Small intestine (tissue), 7 donors: ENCODE measurements around the gene ZNF439. TPM values are rescaled to one million over a fixed set of nuclear protein-coding genes. Genes with fewer than 3 reads are reported as not detected.
A peak's percentile ranks its signal among the peaks of the same experiment; 100 is the strongest.
"Not testable (repeated sequence)": the region's sequence is repeated elsewhere in the genome, so short reads cannot be mapped to it uniquely, and the experiment has no call there.

Experiments used
- DNase-seq, 2 donors: peaks; one replicate each; pipeline versions ENCODE4 v3.0.0 to v3.0.0-alpha.2; 2013
- FAIRE-seq: peaks from 2 replicates; lab custom pipeline; 2012; peaks lifted over from hg19 to GRCh38; lab: Jason Lieb, UNC
- H3K27ac ChIP-seq, 3 donors: one replicate each; pipeline ENCODE4 v1.5.1; 2013; ENCODE audit warnings: low read length in 2 of 3, mild to moderate bottlenecking in 2 of 3, control low read depth in 1 of 3, inconsistent platforms in 1 of 3, low read depth in 1 of 3, moderate library complexity in 1 of 3
- H3K27me3 ChIP-seq, 3 donors: one replicate each; pipeline ENCODE4 v1.6.1; 2013; ENCODE audit warnings: low read length in 3 of 3, inconsistent platforms in 1 of 3; ENCODE audit not compliant: control insufficient read depth in 3 of 3, insufficient read depth in 3 of 3
- H3K36me3 ChIP-seq, 3 donors: one replicate each; pipeline ENCODE4 v1.6.1; 2013; ENCODE audit warnings: low read length in 3 of 3, inconsistent platforms in 1 of 3, low read depth in 1 of 3, mild to moderate bottlenecking in 1 of 3, moderate library complexity in 1 of 3; ENCODE audit not compliant: control insufficient read depth in 3 of 3, insufficient read depth in 2 of 3
- H3K4me1 ChIP-seq, 3 donors: one replicate each; pipeline ENCODE4 v1.6.1; 2013; ENCODE audit warnings: low read length in 2 of 3, inconsistent platforms in 1 of 3, low read depth in 1 of 3, mild to moderate bottlenecking in 1 of 3, moderate library complexity in 1 of 3; ENCODE audit not compliant: control insufficient read depth in 3 of 3, insufficient read depth in 2 of 3
- H3K4me3 ChIP-seq, 3 donors: one replicate each; pipeline ENCODE4 v1.5.1; 2013; ENCODE audit warnings: low read length in 3 of 3, control low read depth in 1 of 3, inconsistent platforms in 1 of 3, low read depth in 1 of 3, mild to moderate bottlenecking in 1 of 3, moderate library complexity in 1 of 3
- H3K9me3 ChIP-seq, 2 donors: one replicate each; pipeline ENCODE4 v1.6.1; 2013; ENCODE audit warnings: low read depth in 1 of 2, low read length in 1 of 2; ENCODE audit not compliant: control insufficient read depth in 2 of 2, insufficient read depth in 1 of 2
- WGBS, 3 donors: extraction: QIAGEN DNeasy Blood & Tissue Kit; methylation state at CpG; one replicate each; pipeline ENCODE4 v1.1.7; 2013; 5-methylcytosine and 5-hydroxymethylcytosine counted together
- polyA plus RNA-seq, 4 donors: library from polyadenylated mRNA; stranded (reverse) in 3 of 4; unstranded in 1 of 4; fragments of 200-250 nt in 3 of 4; fragments of 120-200 nt in 1 of 4; gene quantifications; one replicate each; pipeline versions ENCODE4 v1.2.1 to v1.2.3, GENCODE V29; 2013
- donor health status: healthy with polysubstance abuse.
- donor health status: control.
- donor health status: control.
- donor health status: Bipolar disorder and iron deficiency.
- donor health status: healthy.

Gene ZNF439
- polyA plus RNA-seq, 4 donors = 1.1 to 8.0 (median 4.2) TPM

DNA sequence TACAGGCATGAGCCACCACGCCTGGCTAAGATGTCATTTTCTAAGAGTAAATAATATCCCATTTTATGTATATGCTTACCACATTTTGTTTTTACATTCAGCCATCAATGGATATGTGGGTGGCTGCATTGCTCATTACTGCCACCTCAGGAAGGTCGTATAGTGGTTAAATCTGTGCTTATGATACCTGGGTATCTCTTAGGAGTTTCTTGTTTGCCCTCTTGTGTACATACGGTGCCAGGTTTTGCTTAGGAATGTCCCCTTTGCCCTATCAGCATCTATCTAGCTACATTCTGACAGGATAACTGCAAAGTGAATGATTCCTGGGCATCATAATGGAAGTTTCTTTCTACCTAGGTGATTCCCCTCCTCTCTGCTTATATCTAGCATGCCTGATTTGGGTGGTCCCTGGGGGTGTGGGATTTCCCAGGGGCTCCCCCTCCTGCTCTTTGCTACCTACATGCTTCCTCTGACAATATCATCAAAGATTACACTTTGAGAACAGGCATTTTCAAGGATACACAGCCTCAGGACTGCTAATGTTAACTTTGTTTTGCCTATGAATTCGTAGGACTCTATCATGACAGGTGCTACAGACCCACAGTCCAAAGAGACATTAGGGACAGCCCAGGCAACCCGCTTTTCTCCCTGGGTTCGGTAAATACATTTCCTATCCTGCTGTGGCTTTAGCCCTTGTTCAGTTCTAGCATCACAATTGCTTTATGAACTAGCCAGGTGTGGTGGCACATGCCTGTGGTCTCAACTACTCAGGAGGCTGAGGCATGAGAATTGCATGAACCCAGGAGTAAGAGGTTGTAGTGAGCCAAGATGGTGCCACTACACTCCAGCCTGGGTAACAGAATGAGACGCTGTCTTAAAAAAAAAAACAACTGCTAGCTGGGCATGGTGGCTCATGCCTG is 19.3 kb upstream of the ZNF439 start:
- not testable (repeated sequence) for FAIRE-seq, H3K27ac ChIP-seq, DNase-seq, H3K4me3 ChIP-seq, H3K27me3 ChIP-seq, H3K4me1 ChIP-seq
- peaks cover 1 to 70% of the 10 kb centered on the region in 2 donors for H3K9me3 ChIP-seq
- 92 to 97% (median 94%) methylated on average over 7 of the region's 7 CpGs for WGBS, 3 donors
- H3K36me3 ChIP-seq = peaks cover 18 to 39% (median 25%) of the 10 kb centered on the region in 3 donors

DNA sequence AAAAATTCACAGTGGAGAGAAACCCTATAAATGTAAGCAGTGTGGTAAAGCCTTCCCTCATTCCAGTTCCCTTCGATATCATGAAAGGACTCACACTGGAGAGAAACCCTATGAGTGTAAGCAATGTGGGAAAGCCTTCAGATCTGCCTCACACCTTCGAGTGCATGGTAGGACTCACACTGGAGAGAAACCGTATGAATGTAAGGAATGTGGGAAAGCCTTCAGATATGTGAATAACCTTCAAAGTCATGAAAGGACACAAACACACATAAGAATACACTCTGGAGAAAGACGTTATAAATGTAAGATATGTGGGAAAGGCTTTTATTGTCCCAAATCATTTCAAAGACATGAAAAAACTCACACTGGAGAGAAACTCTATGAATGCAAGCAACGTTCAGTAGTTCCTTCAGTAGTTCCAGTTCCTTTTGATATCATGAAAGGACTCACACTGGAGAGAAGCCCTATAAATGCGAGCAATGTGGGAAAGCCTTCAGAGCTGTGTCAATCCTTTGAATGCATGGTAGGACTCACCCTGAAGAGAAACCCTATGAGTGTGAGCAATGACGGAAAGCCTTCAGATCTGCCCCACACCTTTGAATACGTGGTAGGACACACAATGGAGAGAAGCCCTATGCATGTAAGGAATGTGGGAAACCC is 16.1 kb upstream of the ZNF439 start:
- Histone ChIP-seq H3K36me3 (peaks cover 18 to 27% (median 25%) of the 10 kb centered on the region in 3 donors), H3K4me3 (peak overlapping the region in 1 of 3 donors; percentile 14), H3K27ac (no peak overlapping the region), H3K4me1 (peaks cover 0 to 4% (median 0%) of the 10 kb centered on the region in 3 donors), H3K27me3 (no peaks in the 10 kb centered on the region), H3K9me3 (peaks cover 1 to 62% of the 10 kb centered on the region in 2 donors)
- FAIRE-seq = no peak
- 96 to 98% (median 97%) methylated on average over 8 of the region's 8 CpGs for WGBS, 3 donors
- no peak for DNase-seq

DNA sequence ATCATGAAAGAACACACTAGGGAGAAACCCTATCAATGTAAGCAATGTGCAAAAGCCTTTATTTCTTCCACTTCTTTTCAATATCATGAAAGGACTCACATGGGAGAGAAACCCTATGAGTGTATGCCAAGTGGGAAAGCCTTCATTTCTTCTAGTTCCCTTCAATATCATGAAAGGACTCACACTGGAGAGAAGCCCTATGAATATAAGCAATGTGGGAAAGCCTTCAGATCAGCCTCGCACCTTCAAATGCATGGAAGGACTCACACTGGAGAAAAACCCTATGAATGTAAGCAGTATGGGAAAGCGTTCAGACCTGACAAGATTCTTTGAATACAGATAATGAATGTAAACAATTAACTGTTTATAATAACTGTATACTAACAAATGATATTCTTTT is 15.0 kb upstream of the ZNF439 start:
- Histone ChIP-seq H3K27ac (no peak overlapping the region), H3K4me3 (no peak overlapping the region), H3K27me3 (no peaks in the 10 kb centered on the region), H3K4me1 (peaks cover 0 to 4% (median 0%) of the 10 kb centered on the region in 3 donors), H3K9me3 (peaks cover 1 to 56% of the 10 kb centered on the region in 2 donors), H3K36me3 (peaks cover 18 to 25% (median 23%) of the 10 kb centered on the region in 3 donors)
- DNase-seq = no peak
- WGBS, 3 donors = 92 to 100% (median 98%) methylated on average over 2 of the region's 2 CpGs
- FAIRE-seq = no peak

DNA sequence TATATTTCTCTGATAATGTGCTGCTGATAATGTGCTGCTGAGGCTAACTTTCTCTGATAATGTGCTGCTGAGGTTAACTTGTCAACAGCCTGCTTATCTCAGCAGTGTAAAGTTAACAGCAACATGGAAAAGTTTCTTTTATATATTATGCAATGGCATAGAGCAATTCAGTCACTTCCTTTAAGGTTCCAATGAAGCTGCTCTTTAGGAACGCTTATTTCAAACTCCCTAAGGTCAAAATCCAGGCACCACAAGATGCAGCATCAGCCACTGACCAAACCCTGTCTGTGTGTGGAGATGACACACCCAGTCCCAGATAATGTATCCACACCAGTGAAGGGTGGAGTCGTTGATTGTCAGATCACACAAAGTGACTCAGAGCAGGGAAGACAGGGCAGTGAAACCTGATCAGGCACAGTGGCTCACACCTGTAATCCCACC is 12.9 kb upstream of the ZNF439 start:
- peak; percentile 54 to 87 for DNase-seq
- peak overlapping the region in 1 of 3 donors; percentile 67 for H3K27ac ChIP-seq
- FAIRE-seq = not testable (repeated sequence)

DNA sequence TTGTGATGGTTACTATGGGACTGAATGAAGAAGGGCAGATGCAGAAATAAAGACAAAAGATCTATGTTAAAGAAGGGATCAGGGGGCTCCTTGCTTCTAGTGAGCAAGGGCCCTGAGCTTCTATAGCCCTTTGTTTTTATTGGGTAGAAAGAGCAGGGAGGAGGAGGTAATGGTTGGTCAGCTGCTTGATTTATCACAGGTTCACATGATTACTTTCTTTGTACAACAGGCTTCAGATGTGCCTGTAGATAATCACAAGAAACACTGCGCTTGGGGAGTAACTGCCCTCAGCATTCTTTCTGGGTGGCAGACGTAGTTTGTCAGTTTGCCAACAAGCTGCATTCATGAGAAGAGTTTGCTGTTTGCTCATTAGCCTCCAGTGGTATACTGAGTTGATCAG is 4.8 kb upstream of the ZNF439 start:
- Histone ChIP-seq H3K27me3 (no peaks in the 10 kb centered on the region), H3K36me3 (no peaks in the 10 kb centered on the region), H3K4me1 (peaks cover 0 to 9% (median 0%) of the 10 kb centered on the region in 3 donors), H3K9me3 (peaks cover 0 to 1% of the 10 kb centered on the region in 2 donors), H3K27ac (no peak overlapping the region), H3K4me3 (no peak overlapping the region)
- WGBS, 3 donors = 35 to 49% (median 48%) methylated on average over 2 of the region's 2 CpGs
- FAIRE-seq = no peak
- DNase-seq = peak in 1 of 2 donors; percentile 49

More for the DNA sequence above, 12.9 kb upstream of the ZNF439 start:
- Histone ChIP-seq H3K9me3 (peaks cover 1 to 41% of the 10 kb centered on the region in 2 donors), H3K36me3 (peaks cover 12 to 21% (median 18%) of the 10 kb centered on the region in 3 donors)
- H3K27me3 ChIP-seq, H3K4me1 ChIP-seq, H3K4me3 ChIP-seq: not testable (repeated sequence)
- WGBS, 3 donors = 41 to 64% (median 51%) methylated on average over 2 of the region's 2 CpGs

DNA sequence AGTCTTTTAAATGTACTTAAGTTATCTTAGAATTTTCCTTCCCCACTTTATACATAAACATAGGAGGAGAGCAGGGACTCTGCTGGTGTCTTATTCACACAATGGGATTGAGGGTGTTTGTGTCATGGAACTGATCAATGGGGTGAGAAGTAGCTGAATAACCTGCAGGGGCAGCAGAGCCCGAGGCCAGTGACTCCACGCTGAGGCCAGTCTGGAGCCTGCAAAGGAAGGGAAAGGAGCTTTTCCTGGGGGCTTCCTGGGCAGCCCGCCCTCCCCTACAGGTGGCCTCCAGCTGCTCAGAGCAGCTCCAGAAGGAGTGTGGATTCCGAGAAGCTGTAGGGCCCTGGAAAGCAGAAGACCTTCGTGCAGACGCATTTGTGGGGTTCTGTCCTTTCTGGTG is 911 bp upstream of the ZNF439 start:
- FAIRE-seq = not testable (repeated sequence)

DNA sequence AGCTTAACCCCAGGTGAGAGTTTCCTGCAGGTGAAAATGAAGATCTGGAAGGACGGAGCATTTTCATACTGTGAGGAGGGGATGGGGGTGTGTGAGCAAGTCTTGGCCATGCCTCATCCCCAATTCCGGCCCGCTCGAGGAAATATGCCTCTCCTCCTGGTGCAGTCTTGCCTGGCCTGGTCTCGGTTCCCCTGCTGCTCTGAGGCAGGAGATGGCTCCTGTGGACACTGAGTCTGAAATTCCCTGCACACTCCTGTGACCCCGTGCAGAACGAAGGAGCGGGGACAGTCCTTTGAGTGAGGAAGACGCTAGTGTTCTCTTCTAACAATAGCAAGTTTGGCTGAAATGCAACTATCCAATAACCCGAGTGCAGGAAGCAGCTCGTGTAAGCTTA is 329 bp upstream of the ZNF439 start:
- no peak for DNase-seq
- H3K27ac ChIP-seq = peak overlapping the region in 1 of 3 donors; percentile 51
- WGBS, 3 donors = 33 to 37% (median 35%) methylated on average over 11 of the region's 11 CpGs
- peak overlapping the region in 1 of 3 donors; percentile 54 for H3K4me3 ChIP-seq
- peaks cover 0 to 16% (median 0%) of the 10 kb centered on the region in 3 donors for H3K4me1 ChIP-seq
- no peak for FAIRE-seq
- H3K36me3 ChIP-seq = no peaks in the 10 kb centered on the region
- H3K9me3 ChIP-seq = peaks cover 0 to 8% of the 10 kb centered on the region in 2 donors
- H3K27me3 ChIP-seq = no peaks in the 10 kb centered on the region

More for the DNA sequence above, 911 bp upstream of the ZNF439 start:
- H3K4me3 ChIP-seq, DNase-seq, H3K27ac ChIP-seq, H3K27me3 ChIP-seq, H3K36me3 ChIP-seq, H3K9me3 ChIP-seq: not testable (repeated sequence)
- H3K4me1 ChIP-seq = peaks cover 0 to 16% (median 0%) of the 10 kb centered on the region in 3 donors
- 62 to 86% (median 63%) methylated on average over 6 of the region's 6 CpGs for WGBS, 3 donors

DNA sequence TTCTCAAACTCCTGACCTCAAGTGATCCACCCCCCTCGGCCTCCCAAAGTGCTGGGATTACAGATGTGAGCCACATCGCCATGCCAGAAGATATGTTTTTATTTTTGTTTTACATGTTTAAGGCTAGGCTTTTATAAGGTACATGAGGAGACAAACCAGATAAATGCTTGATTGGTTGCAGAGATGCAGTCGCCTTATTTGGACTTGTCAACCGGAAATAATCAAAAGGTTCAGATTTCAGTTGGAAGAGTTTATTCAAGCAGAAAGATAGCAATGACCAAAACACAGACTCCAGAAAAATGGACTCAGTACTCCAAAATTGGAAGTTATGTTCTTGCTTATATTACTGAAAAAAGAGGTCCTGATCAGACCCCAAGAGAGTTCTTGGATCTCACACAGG is 1.8 kb downstream of the ZNF439 start:
- not testable (repeated sequence) for DNase-seq
- 93 to 97% (median 97%) methylated on average over 4 of the region's 4 CpGs for WGBS, 3 donors

More for the DNA sequence above, 1.8 kb downstream of the ZNF439 start:
- H3K27me3 ChIP-seq, FAIRE-seq, H3K36me3 ChIP-seq, H3K4me3 ChIP-seq, H3K27ac ChIP-seq: not testable (repeated sequence)
- H3K9me3 ChIP-seq = peaks cover 0 to 12% of the 10 kb centered on the region in 2 donors
- H3K4me1 ChIP-seq = peaks cover 0 to 11% (median 0%) of the 10 kb centered on the region in 3 donors
